Keratinocyte (primary cell): ENCODE data around the gene TBC1D14.

Source experiments
- EZH2 ChIP-seq: IDR thresholded peaks from one replicate; pipeline ENCODE4 v1.6.1; 2012; ENCODE audit warnings: inconsistent platforms, mild to moderate bottlenecking, low read length, moderate library complexity
- TF ChIP-seq, protein P1 (sequence below), 3 experiments: IDR thresholded peaks in 1 of 3; conservative IDR thresholded peaks in 1 of 3; optimal IDR thresholded peaks in 1 of 3; 2 replicates in 2 of 3; 3 replicates in 1 of 3; pipeline versions ENCODE3 to v1.5.1; 2011; ENCODE audit warnings: low read length in 3 of 3, mild to moderate bottlenecking in 3 of 3, moderate library complexity in 2 of 3, control low read depth in 1 of 3, inconsistent platforms in 1 of 3; ENCODE audit not compliant: insufficient read depth in 2 of 3; ENCODE audit errors: extremely low read depth in 1 of 3

DNA sequence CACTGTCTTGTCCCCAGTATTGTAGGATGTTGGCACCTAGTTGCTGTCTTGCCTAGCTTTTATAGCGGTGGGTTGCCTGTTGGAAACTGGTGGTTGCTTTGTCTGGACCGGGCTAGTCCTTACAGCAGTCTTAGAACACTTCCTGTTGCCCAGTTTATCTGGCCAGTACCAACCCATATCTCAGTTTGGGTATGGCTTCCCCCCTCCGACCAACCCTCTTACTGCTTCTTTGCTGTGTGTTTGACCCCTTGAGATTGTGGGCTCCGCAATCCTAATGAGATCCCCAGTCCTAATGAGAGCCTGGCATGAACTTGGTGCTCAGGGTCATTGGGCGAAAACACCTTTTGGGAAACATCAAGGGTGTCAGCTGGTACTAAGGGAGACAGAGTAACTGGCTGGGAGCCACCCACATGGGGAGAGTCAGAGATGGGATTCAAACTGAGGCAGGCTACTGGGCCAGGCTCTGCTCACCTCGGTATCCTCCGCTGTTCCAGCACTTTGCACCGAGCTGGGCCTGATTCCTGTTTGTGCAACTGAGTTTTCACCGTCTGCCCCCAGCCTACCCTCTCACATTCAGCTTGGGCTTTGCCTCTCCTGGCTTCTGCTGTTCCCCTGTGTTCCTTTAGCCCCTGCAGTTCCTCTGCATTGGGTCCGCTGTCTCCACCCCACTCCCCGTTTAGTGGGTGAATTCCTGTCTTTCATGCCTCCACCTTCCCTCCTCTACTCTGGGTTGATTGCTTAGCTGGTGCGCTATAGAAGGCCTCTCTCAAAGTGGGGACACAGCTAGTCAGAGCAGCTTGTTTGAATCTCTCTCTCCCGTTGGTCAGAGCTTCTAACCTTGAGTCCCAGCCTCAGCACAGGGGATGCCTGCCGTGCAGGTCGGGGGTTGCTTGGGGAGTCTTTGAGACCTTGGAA, 1.6 kb downstream of the TBC1D14 start:
- TF ChIP-seq, protein P1, sequence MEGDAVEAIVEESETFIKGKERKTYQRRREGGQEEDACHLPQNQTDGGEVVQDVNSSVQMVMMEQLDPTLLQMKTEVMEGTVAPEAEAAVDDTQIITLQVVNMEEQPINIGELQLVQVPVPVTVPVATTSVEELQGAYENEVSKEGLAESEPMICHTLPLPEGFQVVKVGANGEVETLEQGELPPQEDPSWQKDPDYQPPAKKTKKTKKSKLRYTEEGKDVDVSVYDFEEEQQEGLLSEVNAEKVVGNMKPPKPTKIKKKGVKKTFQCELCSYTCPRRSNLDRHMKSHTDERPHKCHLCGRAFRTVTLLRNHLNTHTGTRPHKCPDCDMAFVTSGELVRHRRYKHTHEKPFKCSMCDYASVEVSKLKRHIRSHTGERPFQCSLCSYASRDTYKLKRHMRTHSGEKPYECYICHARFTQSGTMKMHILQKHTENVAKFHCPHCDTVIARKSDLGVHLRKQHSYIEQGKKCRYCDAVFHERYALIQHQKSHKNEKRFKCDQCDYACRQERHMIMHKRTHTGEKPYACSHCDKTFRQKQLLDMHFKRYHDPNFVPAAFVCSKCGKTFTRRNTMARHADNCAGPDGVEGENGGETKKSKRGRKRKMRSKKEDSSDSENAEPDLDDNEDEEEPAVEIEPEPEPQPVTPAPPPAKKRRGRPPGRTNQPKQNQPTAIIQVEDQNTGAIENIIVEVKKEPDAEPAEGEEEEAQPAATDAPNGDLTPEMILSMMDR (optimal IDR thresholded peaks at IDR 0.05 in 1 of 3, IDR thresholded peaks at IDR 0.05 in 1 of 3, conservative IDR thresholded peaks at IDR 0.05 in 1 of 3; ENCODE audit: extremely low read depth in 1 of 3, insufficient read depth in 2 of 3, low read length in 3 of 3) = no peak
- no peak for TF ChIP-seq EZH2
